ENCODE results near the gene HOXA13.
A peak's percentile ranks its signal among the peaks of the same experiment; 100 is the strongest.

HOXA13 gene

GRCh38 chr7:27237735-27238334 lies 37.9 kb upstream of the HOXA13 start:
- DNase-seq, result no peak

DNA sequence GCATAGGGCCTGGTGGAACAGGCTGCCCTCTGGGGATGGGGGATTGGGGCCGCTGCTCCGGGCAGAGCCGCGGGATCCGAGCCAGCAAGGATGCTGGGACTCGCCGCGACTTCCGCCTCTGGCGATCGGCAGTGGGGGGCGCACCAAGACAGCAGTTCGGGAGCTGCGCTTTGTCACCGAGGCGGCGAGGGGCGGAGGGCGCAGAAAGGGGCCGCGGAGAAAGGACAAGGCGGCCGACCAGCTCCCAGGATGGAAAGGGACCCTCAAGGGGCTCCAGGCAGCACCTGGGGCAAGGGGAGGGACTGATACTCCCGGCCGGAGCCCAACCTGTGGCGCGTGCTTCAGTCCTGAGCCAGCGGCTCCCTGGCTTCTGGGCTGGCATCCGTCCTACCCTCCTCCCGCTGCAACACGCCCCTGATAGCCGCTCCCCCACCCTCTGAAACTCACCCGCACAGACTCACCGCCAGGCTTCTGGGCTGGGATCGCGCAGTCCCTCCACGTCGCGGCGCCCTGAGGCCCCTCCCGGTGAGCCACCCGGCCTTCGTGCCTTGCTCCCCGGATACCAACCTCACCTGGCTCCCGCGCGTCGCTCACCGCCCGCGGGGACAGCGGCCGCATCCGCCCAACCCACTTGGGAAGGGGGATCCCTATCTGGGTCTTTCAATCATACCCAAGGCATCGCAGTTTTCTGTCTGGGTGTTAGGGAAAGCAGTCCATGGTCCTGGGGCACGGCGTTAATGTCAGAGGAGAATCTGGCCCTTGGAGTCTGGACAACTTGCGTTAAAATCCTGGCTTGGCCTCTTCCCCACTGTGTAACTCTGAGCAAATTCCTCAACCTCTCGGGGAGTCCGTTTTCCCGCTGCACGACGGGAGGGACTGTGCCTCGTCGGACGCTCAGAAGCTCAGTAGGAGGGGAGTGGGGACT lies 35.8 kb upstream of the HOXA13 start:
- DNase-seq, result peak in 19 of 56 donors; percentile 1 to 46 (median 10)

DNA sequence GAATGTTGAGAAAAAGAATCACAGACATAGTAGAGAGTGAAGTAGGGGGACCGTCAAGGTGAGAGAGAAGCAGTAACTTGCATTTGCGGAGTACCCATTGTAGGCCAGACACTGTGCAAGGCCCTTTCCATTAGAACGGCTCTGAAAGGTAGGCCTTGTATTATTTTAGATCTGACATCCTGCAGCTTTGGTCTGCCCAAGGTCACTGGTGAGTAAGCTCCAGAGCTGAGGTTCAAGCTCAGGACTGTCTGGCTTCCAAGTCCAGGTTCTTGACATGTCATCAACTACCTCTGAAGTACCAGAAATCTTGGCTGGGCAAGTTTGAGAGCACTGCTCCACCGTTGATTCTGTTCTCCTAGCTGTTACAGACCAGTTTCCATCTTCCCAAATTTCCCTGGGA lies 29.6 kb upstream of the HOXA13 start:
- DNase-seq, result no peak

DNA sequence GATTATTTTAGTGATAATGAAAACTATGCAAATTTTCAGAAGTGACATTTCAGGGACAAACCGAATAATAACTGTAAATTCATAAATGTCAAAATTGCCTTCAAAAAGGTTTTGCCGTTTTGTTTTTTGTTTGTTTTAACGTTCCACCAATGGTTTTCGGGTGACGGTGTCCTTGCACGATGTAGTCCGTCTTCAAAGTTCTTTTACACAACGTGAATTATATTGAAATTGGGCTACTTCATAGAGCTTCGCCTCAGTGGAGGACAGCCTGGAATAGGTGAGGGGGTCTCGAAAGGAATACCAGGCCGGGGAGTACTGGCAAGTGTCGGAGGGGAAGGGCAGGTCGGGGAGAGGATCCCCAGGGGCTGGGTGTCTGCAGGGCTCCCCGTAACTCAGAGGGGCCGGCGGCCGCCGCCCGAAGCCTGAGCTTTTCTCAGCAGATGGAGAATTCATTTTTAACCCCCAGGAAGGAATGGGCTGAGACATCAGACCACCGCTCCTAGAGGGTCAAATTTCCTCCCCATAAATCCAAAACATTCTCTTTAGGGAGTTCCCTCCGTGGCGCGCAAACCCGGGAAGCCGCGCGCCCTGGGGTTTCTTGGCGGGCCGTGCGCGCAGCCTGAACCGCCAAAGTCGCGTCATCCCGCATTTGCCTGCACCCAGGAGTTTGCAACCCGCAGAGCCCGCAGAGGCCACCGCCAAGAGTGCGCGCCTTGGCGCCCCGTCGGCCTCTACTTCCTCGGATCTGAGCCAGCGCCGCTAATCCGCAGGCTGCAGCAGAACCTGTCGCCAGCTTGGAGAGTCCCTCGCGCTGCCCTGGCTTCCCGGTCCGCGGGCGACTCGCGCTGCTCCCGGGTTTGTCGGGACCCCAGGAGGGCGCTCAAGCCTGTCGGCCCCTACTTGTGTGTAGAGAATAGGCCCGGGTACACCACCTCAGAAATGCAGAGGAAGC lies 25.4 kb upstream of the HOXA13 start:
- DNase-seq, result no peak

DNA sequence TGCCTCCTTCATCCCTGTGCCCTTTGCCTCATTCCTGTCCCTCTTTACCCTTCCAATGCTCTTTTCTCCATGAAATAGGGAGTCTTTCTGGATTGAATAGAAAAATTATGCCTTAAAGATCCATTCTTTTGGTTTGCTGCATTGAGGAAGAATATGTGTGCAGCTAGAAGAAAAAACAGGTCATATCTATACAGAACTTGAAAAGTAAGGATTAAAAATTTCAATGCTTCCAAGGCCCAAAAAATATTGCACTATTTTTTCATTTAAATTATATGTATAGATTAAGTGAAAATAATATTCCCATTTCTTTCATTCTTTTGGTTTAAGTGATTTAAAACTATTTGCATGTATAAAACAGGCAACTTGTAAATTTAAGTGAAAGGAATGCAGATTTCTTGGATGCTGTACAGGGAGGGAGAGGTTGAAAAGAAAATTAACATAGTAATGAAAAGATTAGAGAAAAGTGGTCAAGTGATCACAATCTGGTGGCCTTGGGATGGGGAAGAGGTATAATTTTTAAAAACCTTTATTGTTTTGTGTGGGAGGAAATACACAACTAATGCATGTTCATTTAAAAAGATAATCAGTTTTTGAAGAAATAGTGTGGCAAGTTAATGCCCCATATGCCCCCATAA lies 24.2 kb upstream of the HOXA13 start:
- no peak for DNase-seq

- no peak for DNase-seq
Measured at GRCh38 chr7:27221201-27221797, 21.4 kb upstream of the HOXA13 start.

GRCh38 chr7:27220440-27220955 lies 20.6 kb upstream of the HOXA13 start:
- DNase-seq, result no peak

GRCh38 chr7:27219821-27220220 lies 19.9 kb upstream of the HOXA13 start:
- DNase-seq, result no peak

DNA sequence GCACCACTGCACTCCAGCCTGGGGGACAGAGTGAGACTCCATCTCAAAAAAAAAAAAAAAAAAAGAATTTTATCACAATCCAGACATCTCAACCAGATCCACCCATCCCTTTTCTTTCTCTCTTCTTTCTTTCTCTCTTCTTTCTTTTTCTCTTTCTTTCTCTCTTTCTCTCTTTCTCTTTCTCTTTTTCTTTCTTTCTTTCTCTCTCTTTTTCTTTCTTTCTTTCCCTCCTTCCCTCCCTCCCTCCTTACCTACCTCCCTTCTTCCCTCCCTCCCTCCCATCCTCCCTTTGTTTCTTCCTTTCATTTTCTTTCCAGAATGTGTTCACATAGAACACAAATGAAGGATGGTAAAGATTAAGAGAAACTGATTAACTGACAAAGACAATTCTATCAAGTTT lies 18.1 kb upstream of the HOXA13 start:
- DNase-seq, result no peak

DNA sequence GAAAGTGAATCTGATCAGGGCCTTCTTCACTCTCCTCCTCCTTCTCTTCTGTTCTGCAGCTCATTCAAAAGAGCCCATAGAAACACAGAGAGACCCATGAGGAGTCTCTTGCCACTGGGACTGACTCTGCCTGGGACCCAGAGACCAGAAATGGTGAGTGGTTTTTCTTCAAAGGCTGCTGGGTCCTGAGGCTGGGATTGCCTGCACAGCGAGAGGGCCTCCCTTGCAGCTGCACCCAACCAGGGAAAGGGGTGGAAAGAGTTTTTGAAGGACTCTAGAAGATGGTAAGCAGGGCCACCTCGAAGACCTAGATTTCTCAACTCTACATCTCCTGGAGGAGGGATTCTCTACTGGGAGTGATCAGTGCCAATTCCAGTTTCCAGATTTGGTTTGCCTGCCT lies 15.5 kb upstream of the HOXA13 start:
- no peak for DNase-seq

GRCh38 chr7:27214239-27214950 lies 14.5 kb upstream of the HOXA13 start:
- DNase-seq, result no peak

GRCh38 chr7:27213433-27214238 lies 13.7 kb upstream of the HOXA13 start:
- DNase-seq, result no peak

GRCh38 chr7:27212497-27213432 lies 12.9 kb upstream of the HOXA13 start:
- no peak for DNase-seq

DNA sequence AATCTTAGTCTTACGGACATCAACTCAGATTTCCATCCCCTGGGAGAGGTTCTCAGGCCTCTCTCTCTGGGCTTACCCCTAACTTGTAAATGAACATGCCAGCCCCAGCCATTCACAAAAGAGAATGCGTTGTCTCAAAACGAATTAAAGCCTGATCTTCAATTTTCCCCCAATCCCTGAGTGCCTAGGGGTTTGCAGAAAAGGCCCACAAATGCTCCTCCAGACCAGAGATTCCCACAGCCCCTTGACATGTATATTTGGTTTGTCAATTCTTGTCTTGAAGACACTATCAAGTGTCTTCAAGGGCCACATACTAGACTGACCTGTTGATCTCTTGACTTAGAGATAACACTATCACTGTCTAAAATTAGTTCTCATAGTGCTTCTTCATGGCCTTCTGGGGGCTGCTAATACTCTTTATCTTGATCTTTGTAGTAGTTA lies 11.9 kb upstream of the HOXA13 start:
- no peak for DNase-seq

DNA sequence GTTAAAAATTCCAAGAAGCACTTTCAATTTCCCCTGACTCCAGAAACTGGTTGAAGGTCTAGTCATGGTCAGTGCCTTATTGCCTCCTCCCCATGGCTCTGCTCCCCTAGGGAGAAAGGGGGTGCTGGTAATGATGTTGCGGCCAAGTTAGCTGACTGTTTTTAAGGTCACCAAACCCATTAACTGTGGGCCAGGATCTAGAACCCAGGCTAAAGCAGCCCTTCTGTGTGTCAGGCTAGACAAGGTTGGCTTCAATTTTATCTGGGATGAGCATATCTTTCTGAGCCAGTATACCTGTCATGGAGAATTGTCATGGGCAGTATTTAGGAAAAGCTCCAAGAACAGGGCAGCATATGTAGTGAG lies 11.2 kb upstream of the HOXA13 start:
- DNase-seq, result no peak

DNA sequence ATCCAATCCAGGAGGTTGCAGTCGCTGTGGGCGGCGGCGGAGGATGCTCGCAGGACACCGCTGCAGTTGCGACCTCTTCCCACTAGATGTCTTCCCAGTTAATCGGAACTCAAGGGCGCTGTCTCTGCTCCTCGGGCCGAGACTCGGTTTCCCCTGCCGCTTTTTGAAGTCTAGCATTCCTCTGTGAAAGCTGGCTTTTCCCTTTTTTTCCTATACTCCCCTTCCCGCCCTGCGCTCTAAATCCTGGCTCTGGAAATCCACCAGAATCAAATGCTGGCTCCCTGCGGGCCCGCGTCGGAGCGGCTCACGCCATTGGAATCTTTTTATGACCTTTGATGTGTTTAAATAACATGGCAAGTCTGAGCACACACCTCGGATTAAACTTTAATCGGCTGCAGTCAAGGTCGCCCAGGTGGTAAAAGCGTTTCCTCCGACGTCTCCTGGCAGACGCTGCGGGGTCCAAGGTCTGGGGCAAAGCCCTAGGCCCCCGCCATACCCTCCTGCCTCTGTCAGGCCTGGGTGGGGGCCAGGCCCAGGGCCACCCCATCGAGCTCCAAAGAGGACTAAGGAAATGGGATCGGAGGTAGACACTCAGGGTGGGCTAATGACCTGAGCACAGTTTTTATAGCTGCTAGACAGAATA lies 10.7 kb upstream of the HOXA13 start:
- peak in 11 of 56 donors; percentile 4 to 21 (median 8) for DNase-seq

- DNase-seq, result no peak
Measured at GRCh38 chr7:27209933-27210440, 10.1 kb upstream of the HOXA13 start.
